K562 (cell line): Measurements from ENCODE around the gene CD109. TPM values are rescaled to one million over a fixed set of nuclear protein-coding genes. Genes with fewer than 3 reads are reported as not detected.
A peak's percentile ranks its signal among the peaks of the same experiment; 100 is the strongest.

ENCODE experiments used
- ARID1B ChIP-seq: fragments of 450-650 bp; IDR thresholded peaks from 2 replicates; pipeline ENCODE4 v1.6.1; 2016; ENCODE audit warnings: antibody characterized with exemption, mild to moderate bottlenecking, inconsistent platforms
- CHD2 ChIP-seq: IDR thresholded peaks from 2 replicates; pipeline ENCODE4 v1.6.1; 2011; ENCODE audit warnings: low read depth, low read length
- FUS ChIP-seq: fragments of 200-400 bp; formaldehyde crosslinking; optimal IDR thresholded peaks from 2 replicates; pipeline ENCODE3; 2017; ENCODE audit warnings: low read depth, low read length
- JUND ChIP-seq, 2 experiments: IDR thresholded peaks; 2 replicates in 1 of 2; 3 replicates in 1 of 2; pipeline ENCODE4 v1.6.1; 2011; ENCODE audit warnings: borderline replicate concordance in 2 of 2, low read depth in 2 of 2, low read length in 2 of 2, improper control_type of control experiment in 1 of 2, missing biosample characterization in 1 of 2, missing genetic modification characterization in 1 of 2, missing genetic modification reagents in 1 of 2
- POLR3A ChIP-seq: IDR thresholded peaks from 2 replicates; pipeline ENCODE4 v1.6.1; 2011; ENCODE audit warnings: borderline replicate concordance, mild to moderate bottlenecking, moderate library complexity; ENCODE audit not compliant: insufficient read length, insufficient read depth; ENCODE audit errors: extremely low read depth
- SMARCE1 ChIP-seq: fragments of 450-650 bp; IDR thresholded peaks from 2 replicates; pipeline ENCODE4 v1.7.1; 2016; ENCODE audit warnings: mild to moderate bottlenecking
- TCF3 ChIP-seq: sonication (generic); formaldehyde crosslinking; IDR thresholded peaks from 2 replicates; pipeline ENCODE4 v1.4.0; 2020; ENCODE audit warnings: mild to moderate bottlenecking, missing genetic modification reagents
- TEAD2 ChIP-seq: fragments of 450-650 bp; IDR thresholded peaks from 2 replicates; pipeline ENCODE4 v1.6.1; 2016; ENCODE audit warnings: missing genetic modification characterization, control low read depth, missing compliant biosample characterization
- YY1 ChIP-seq, 3 experiments: IDR thresholded peaks; 2 replicates each; pipeline ENCODE4 v1.6.1; 2011; ENCODE audit warnings: low read length in 2 of 3, mild to moderate bottlenecking in 2 of 3, moderate library complexity in 2 of 3, borderline replicate concordance in 1 of 3, control low read depth in 1 of 3, low read depth in 1 of 3; ENCODE audit not compliant: insufficient read depth in 3 of 3, insufficient replicate concordance in 2 of 3, control insufficient read depth in 1 of 3, insufficient read length in 1 of 3; ENCODE audit errors: extremely low read depth in 1 of 3
- polyA plus RNA-seq, 8 experiments: library from polyadenylated mRNA; depleted of rRNA in 4 of 8; stranded (reverse) in 5 of 8; unstranded in 3 of 8; fragments of >200 nt; fragmentation: Nextera tagmentation in 2 of 8; fragmentation: Illumina TruSeq in 1 of 8; extraction: Ambion mirVana in 2 of 8; extraction: Trizol in 1 of 8; gene quantifications; 2 replicates each; pipeline versions ENCODE4 v1.2.1 to v1.2.3, GENCODE V29; 2011 to 2014; ENCODE audit warnings: inconsistent platforms in 1 of 8, missing spikeins in 1 of 8
- total RNA-seq, 7 experiments: library from RNA; depleted of rRNA in 6 of 7; stranded (reverse); fragments of >200 nt in 6 of 7; fragmentation: Illumina TruSeq in 2 of 7; extraction: Trizol in 2 of 7; gene quantifications; 2 replicates each; pipeline versions ENCODE4 v1.2.1 to v1.2.3, GENCODE V29; 2011 to 2021; ENCODE audit warnings: low replicate concordance in 1 of 7
- TF ChIP-seq, protein P1 (sequence below), 2 experiments: fragments of 450-650 bp; formaldehyde crosslinking in 1 of 2; IDR thresholded peaks; 2 replicates each; pipeline versions ENCODE4 v1.4.0 to v1.6.1; 2014 to 2020; ENCODE audit warnings: mild to moderate bottlenecking in 2 of 2, borderline replicate concordance in 1 of 2, low read depth in 1 of 2
- TF ChIP-seq, protein P2 (sequence below): fragments of 250-450 bp; sonication (Bioruptor Pico); IDR thresholded peaks from 2 replicates; pipeline ENCODE4 v1.4.0; 2020; ENCODE audit warnings: mild to moderate bottlenecking
- TF ChIP-seq, protein P3 (sequence below), 2 experiments: fragments of 450-650 bp; conservative IDR thresholded peaks; 2 replicates each; pipeline ENCODE4 v1.6.1; 2017; ENCODE audit warnings: mild to moderate bottlenecking in 2 of 2, moderate library complexity in 2 of 2
- TF ChIP-seq, protein P4 (sequence below): IDR thresholded peaks from 2 replicates; pipeline ENCODE4 v1.6.1; 2011; ENCODE audit not compliant: insufficient read length; ENCODE audit errors: extremely low read depth

Gene CD109
- total and polyA plus RNA-seq, 9 of the 15 experiments (the other 6 are each of a cell fraction or from before 2014, with no cell fraction given): under 0.01 to 0.22 (median 0.11) TPM

DNA sequence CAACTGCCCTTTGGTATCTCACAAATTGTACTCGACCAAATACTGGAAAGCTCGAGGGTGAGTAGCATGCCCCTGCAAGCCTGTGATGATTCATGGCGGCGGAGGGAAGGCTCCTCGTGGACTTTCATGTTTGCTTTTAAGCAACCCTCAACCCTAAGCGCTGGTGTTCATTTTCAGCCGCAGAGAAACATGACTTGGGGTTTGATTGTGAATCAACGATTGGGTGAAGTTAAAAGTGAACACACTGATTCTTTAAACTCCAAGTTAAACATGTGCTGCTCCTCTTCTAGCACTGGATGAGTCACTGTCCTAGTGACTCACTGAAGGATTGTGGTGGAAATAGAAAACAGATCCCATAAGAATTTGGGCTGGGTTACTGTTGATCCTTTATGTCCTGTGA, 8.3 kb downstream of the CD109 start (continued):
- TF ChIP-seq, protein P1, sequence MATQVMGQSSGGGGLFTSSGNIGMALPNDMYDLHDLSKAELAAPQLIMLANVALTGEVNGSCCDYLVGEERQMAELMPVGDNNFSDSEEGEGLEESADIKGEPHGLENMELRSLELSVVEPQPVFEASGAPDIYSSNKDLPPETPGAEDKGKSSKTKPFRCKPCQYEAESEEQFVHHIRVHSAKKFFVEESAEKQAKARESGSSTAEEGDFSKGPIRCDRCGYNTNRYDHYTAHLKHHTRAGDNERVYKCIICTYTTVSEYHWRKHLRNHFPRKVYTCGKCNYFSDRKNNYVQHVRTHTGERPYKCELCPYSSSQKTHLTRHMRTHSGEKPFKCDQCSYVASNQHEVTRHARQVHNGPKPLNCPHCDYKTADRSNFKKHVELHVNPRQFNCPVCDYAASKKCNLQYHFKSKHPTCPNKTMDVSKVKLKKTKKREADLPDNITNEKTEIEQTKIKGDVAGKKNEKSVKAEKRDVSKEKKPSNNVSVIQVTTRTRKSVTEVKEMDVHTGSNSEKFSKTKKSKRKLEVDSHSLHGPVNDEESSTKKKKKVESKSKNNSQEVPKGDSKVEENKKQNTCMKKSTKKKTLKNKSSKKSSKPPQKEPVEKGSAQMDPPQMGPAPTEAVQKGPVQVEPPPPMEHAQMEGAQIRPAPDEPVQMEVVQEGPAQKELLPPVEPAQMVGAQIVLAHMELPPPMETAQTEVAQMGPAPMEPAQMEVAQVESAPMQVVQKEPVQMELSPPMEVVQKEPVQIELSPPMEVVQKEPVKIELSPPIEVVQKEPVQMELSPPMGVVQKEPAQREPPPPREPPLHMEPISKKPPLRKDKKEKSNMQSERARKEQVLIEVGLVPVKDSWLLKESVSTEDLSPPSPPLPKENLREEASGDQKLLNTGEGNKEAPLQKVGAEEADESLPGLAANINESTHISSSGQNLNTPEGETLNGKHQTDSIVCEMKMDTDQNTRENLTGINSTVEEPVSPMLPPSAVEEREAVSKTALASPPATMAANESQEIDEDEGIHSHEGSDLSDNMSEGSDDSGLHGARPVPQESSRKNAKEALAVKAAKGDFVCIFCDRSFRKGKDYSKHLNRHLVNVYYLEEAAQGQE (IDR thresholded peaks at IDR 0.05; ENCODE audit: borderline replicate concordance): no peak
- TF ChIP-seq, protein P1 (CRISPR knock-in tag; IDR thresholded peaks at IDR 0.05; ENCODE audit: low read depth): no peak
- TF ChIP-seq SMARCE1: peak; percentile 54; the same call in 1 of the 2 replicates
- TF ChIP-seq, protein P2, sequence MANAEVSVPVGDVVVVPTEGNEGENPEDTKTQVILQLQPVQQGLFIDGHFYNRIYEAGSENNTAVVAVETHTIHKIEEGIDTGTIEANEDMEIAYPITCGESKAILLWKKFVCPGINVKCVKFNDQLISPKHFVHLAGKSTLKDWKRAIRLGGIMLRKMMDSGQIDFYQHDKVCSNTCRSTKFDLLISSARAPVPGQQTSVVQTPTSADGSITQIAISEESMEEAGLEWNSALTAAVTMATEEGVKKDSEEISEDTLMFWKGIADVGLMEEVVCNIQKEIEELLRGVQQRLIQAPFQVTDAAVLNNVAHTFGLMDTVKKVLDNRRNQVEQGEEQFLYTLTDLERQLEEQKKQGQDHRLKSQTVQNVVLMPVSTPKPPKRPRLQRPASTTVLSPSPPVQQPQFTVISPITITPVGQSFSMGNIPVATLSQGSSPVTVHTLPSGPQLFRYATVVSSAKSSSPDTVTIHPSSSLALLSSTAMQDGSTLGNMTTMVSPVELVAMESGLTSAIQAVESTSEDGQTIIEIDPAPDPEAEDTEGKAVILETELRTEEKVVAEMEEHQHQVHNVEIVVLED (CRISPR knock-in tag): no peak
- TF ChIP-seq, protein P3, sequence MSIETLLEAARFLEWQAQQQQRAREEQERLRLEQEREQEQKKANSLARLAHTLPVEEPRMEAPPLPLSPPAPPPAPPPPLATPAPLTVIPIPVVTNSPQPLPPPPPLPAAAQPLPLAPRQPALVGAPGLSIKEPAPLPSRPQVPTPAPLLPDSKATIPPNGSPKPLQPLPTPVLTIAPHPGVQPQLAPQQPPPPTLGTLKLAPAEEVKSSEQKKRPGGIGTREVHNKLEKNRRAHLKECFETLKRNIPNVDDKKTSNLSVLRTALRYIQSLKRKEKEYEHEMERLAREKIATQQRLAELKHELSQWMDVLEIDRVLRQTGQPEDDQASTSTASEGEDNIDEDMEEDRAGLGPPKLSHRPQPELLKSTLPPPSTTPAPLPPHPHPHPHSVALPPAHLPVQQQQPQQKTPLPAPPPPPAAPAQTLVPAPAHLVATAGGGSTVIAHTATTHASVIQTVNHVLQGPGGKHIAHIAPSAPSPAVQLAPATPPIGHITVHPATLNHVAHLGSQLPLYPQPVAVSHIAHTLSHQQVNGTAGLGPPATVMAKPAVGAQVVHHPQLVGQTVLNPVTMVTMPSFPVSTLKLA (conservative IDR thresholded peaks at IDR 0.05): 0 out of 4 replicates have a peak, but pooled peaks of 1 of the 2 experiments have one; percentile 24
- TF ChIP-seq POLR3A: no peak
- TF ChIP-seq FUS: no peak
- TF ChIP-seq TCF3: no peak
- TF ChIP-seq JUND (IDR thresholded peaks at IDR 0.05; ENCODE audit: borderline replicate concordance, low read depth, low read length): peak; percentile 83
- peak; percentile 79; the same call in 2 of the 3 replicates for TF ChIP-seq JUND (tag; IDR thresholded peaks at IDR 0.05; ENCODE audit: borderline replicate concordance, low read depth, low read length)
- TF ChIP-seq, protein P4, sequence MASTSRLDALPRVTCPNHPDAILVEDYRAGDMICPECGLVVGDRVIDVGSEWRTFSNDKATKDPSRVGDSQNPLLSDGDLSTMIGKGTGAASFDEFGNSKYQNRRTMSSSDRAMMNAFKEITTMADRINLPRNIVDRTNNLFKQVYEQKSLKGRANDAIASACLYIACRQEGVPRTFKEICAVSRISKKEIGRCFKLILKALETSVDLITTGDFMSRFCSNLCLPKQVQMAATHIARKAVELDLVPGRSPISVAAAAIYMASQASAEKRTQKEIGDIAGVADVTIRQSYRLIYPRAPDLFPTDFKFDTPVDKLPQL: no peak
- TF ChIP-seq ARID1B: 0 out of 2 replicates have a peak, but pooled peaks have one; percentile 30
- TF ChIP-seq TEAD2 (tag): no peak
- TF ChIP-seq CHD2: no peak
- TF ChIP-seq YY1 (IDR thresholded peaks at IDR 0.05; ENCODE audit: borderline replicate concordance in 1 of 3, control insufficient read depth in 1 of 3, extremely low read depth in 1 of 3, insufficient read depth in 3 of 3, insufficient read length in 1 of 3, insufficient replicate concordance in 2 of 3, low read depth in 1 of 3, low read length in 2 of 3): no peak
